Neuronal stem cell (in vitro differentiated cells): ENCODE measurements around the gene PTPRC.

ENCODE experiments used
- DNase-seq: peaks from one replicate; pipeline ENCODE4 v3.0.0-alpha.2; 2013; ENCODE audit warnings: low spot score
- H2AFZ ChIP-seq: one replicate; pipeline ENCODE4 v1.6.1; 2013; ENCODE audit warnings: mild to moderate bottlenecking, low read length, inconsistent platforms
- H2AK5ac ChIP-seq: 2 replicates; pipeline ENCODE4 v1.6.1; 2013; ENCODE audit warnings: low read depth, mild to moderate bottlenecking, inconsistent platforms, low read length, moderate library complexity, mixed read lengths
- H2BK120ac ChIP-seq: 2 replicates; pipeline ENCODE4 v1.6.1; 2013; ENCODE audit warnings: low read depth, mild to moderate bottlenecking, inconsistent platforms, low read length, moderate library complexity, mixed read lengths
- H2BK12ac ChIP-seq: one replicate; pipeline ENCODE4 v1.6.1; 2013; ENCODE audit warnings: low read length, inconsistent platforms
- H2BK15ac ChIP-seq: 2 replicates; pipeline ENCODE4 v1.6.1; 2013; ENCODE audit warnings: mild to moderate bottlenecking, low read length, inconsistent platforms, mixed read lengths
- H2BK5ac ChIP-seq: one replicate; pipeline ENCODE4 v1.6.1; 2013; ENCODE audit warnings: inconsistent platforms, mild to moderate bottlenecking, low read length, moderate library complexity
- H3K14ac ChIP-seq: one replicate; pipeline ENCODE4 v1.6.1; 2013; ENCODE audit warnings: low read length, inconsistent platforms
- H3K18ac ChIP-seq: 2 replicates; pipeline ENCODE4 v1.6.1; 2013; ENCODE audit warnings: low read length, inconsistent platforms
- H3K23ac ChIP-seq: 2 replicates; pipeline ENCODE4 v1.6.1; 2013; ENCODE audit warnings: low read depth, mild to moderate bottlenecking, mixed read lengths, low read length, inconsistent platforms; ENCODE audit not compliant: poor library complexity
- H3K27ac ChIP-seq: replicated peaks from 3 replicates; pipeline ENCODE4 v1.5.1; 2013; ENCODE audit warnings: low read length, inconsistent platforms
- H3K27me3 ChIP-seq, 3 experiments: 2 replicates each; pipeline ENCODE4 v1.6.1; 2013; ENCODE audit warnings: low read length in 3 of 3, mild to moderate bottlenecking in 2 of 3, inconsistent platforms in 1 of 3, low read depth in 1 of 3, mixed read lengths in 1 of 3, moderate library complexity in 1 of 3; ENCODE audit not compliant: control insufficient read depth in 3 of 3, insufficient read depth in 3 of 3
- H3K36me3 ChIP-seq, 2 donors: replicated peaks in 1 of 2; 2 replicates each; pipeline ENCODE4 v1.6.1; 2013; ENCODE audit warnings: low read length in 2 of 2; ENCODE audit not compliant: control insufficient read depth in 2 of 2, insufficient read depth in 2 of 2
- H3K4ac ChIP-seq: 2 replicates; pipeline ENCODE4 v1.6.1; 2013; ENCODE audit warnings: inconsistent platforms, mild to moderate bottlenecking, low read length, moderate library complexity
- H3K4me1 ChIP-seq, 2 donors: 1 replicate in 1 of 2; 2 replicates in 1 of 2; pipeline ENCODE4 v1.6.1; 2013; ENCODE audit warnings: low read length in 2 of 2, low read depth in 1 of 2; ENCODE audit not compliant: control insufficient read depth in 2 of 2, insufficient read depth in 1 of 2
- H3K4me2 ChIP-seq: one replicate; pipeline ENCODE4 v1.6.1; 2013; ENCODE audit warnings: mild to moderate bottlenecking, low read length, inconsistent platforms; ENCODE audit not compliant: insufficient read depth, poor library complexity, severe bottlenecking
- H3K4me3 ChIP-seq, 2 donors: 2 replicates each; pipeline ENCODE4 v1.5.1; 2013; ENCODE audit warnings: low read length in 2 of 2, mild to moderate bottlenecking in 2 of 2, inconsistent platforms in 1 of 2, moderate library complexity in 1 of 2
- H3K79me1 ChIP-seq: one replicate; pipeline ENCODE4 v1.6.1; 2013; ENCODE audit warnings: low read depth, mild to moderate bottlenecking, inconsistent platforms, low read length, moderate library complexity
- H3K9ac ChIP-seq: one replicate; pipeline ENCODE4 v1.6.1; 2013; ENCODE audit warnings: mild to moderate bottlenecking, low read depth, low read length, inconsistent platforms; ENCODE audit not compliant: poor library complexity
- H3K9me3 ChIP-seq, 2 donors: replicated peaks in 1 of 2; 2 replicates each; pipeline versions ENCODE3 to v1.6.1; 2013; ENCODE audit warnings: low read length in 2 of 2, mild to moderate bottlenecking in 2 of 2, inconsistent platforms in 1 of 2, low read depth in 1 of 2, mixed read lengths in 1 of 2, moderate library complexity in 1 of 2; ENCODE audit not compliant: control insufficient read depth in 2 of 2, insufficient read depth in 1 of 2
- H4K8ac ChIP-seq: one replicate; pipeline ENCODE4 v1.6.1; 2013; ENCODE audit warnings: low read depth, mild to moderate bottlenecking, inconsistent platforms, low read length, moderate library complexity
- H4K91ac ChIP-seq: one replicate; pipeline ENCODE4 v1.6.1; 2013; ENCODE audit warnings: low read length, low read depth, mild to moderate bottlenecking, inconsistent platforms; ENCODE audit not compliant: poor library complexity
- WGBS, 2 donors: extraction: QIAGEN DNeasy Blood & Tissue Kit; methylation state at CpG; one replicate each; pipeline ENCODE4 v1.1.7; 2013; ENCODE audit warnings: missing lambda C conversion rate in 2 of 2, mixed read lengths in 1 of 2; ENCODE audit not compliant: insufficient read length in 2 of 2, insufficient replicate concordance in 1 of 2; ENCODE audit errors: extremely low coverage in 2 of 2; 5-methylcytosine and 5-hydroxymethylcytosine counted together

The PTPRC gene

GRCh38 chr1:198711837-198712236 is 73.0 kb downstream of the PTPRC start:
- H3K9me3 ChIP-seq, result no peaks in the 10 kb centered on the region
- H4K8ac ChIP-seq, result no peak overlapping the region
- no peaks in the 10 kb centered on the region for H3K36me3 ChIP-seq
- no peak overlapping the region for H3K9ac ChIP-seq
- no peaks in the 10 kb centered on the region for H3K79me1 ChIP-seq
- no CpG with 5 or more reads among the region's 1 CpG for WGBS, 2 donors
- no peak overlapping the region for H2BK12ac ChIP-seq
- no peak overlapping the region for H3K4me3 ChIP-seq
- no peak overlapping the region for H2AK5ac ChIP-seq
- H2BK120ac ChIP-seq, result no peak overlapping the region
- no peak overlapping the region for H3K27ac ChIP-seq
- H3K4ac ChIP-seq, result no peak overlapping the region
- no peak overlapping the region for H2BK15ac ChIP-seq
- H4K91ac ChIP-seq, result no peak overlapping the region
- no peak overlapping the region for H3K23ac ChIP-seq
- no peak overlapping the region for H3K4me2 ChIP-seq
- DNase-seq, result no peak
- no peak overlapping the region for H2AFZ ChIP-seq
- no peaks in the 10 kb centered on the region for H3K27me3 ChIP-seq
- no peak overlapping the region for H3K18ac ChIP-seq
- no peaks in the 10 kb centered on the region for H3K4me1 ChIP-seq
- H3K14ac ChIP-seq, result no peak overlapping the region
- no peak overlapping the region for H2BK5ac ChIP-seq

GRCh38 chr1:198713081-198713480 is 74.2 kb downstream of the PTPRC start:
- no peak overlapping the region for H3K27ac ChIP-seq
- H2BK5ac ChIP-seq, result no peak overlapping the region
- no peak overlapping the region for H3K9ac ChIP-seq
- H2BK15ac ChIP-seq, result no peak overlapping the region
- no peak overlapping the region for H3K18ac ChIP-seq
- H3K4me1 ChIP-seq, result no peaks in the 10 kb centered on the region
- H3K27me3 ChIP-seq, result no peaks in the 10 kb centered on the region
- H3K14ac ChIP-seq, result no peak overlapping the region
- no peak overlapping the region for H3K4me3 ChIP-seq
- no peaks in the 10 kb centered on the region for H3K79me1 ChIP-seq
- peak overlapping the region; percentile 49 for H2AFZ ChIP-seq
- H3K9me3 ChIP-seq, result no peaks in the 10 kb centered on the region
- no peak for DNase-seq
- no peaks in the 10 kb centered on the region for H3K36me3 ChIP-seq
- no peak overlapping the region for H3K4ac ChIP-seq
- no peak overlapping the region for H4K91ac ChIP-seq
- no peak overlapping the region for H2BK12ac ChIP-seq
- H4K8ac ChIP-seq, result no peak overlapping the region
- H3K4me2 ChIP-seq, result no peak overlapping the region
- H2BK120ac ChIP-seq, result no peak overlapping the region
- H2AK5ac ChIP-seq, result no peak overlapping the region
- H3K23ac ChIP-seq, result no peak overlapping the region

- WGBS, 2 donors, result no CpG with 5 or more reads among the region's 5 CpGs
- Histone ChIP-seq H3K27ac (no peak overlapping the region), H3K79me1 (no peaks in the 10 kb centered on the region), H4K91ac (no peak overlapping the region), H3K4me2 (no peak overlapping the region), H3K27me3 (no peaks in the 10 kb centered on the region), H3K4me1 (no peaks in the 10 kb centered on the region), H2BK12ac (no peak overlapping the region), H2BK5ac (no peak overlapping the region), H3K9ac (no peak overlapping the region), H3K23ac (no peak overlapping the region), H3K9me3 (no peaks in the 10 kb centered on the region), H3K4ac (no peak overlapping the region), H3K36me3 (no peaks in the 10 kb centered on the region), H3K14ac (no peak overlapping the region), H4K8ac (no peak overlapping the region), H3K18ac (no peak overlapping the region), H2AFZ (peak overlapping the region; percentile 36), H3K4me3 (no peak overlapping the region), H2AK5ac (no peak overlapping the region), H2BK120ac (no peak overlapping the region), H2BK15ac (no peak overlapping the region)
- DNase-seq, result no peak
These were observed 75.4 kb downstream of the PTPRC start for GRCh38 chr1:198714271-198714670.

- no peak overlapping the region for H3K27ac ChIP-seq
- H2BK15ac ChIP-seq, result no peak overlapping the region
- H2AK5ac ChIP-seq, result no peak overlapping the region
- no peak overlapping the region for H2BK120ac ChIP-seq
- H3K9me3 ChIP-seq, result no peaks in the 10 kb centered on the region
- no peak overlapping the region for H3K14ac ChIP-seq
- H3K4me3 ChIP-seq, result no peak overlapping the region
- DNase-seq, result no peak
- no peak overlapping the region for H3K4me2 ChIP-seq
- H3K23ac ChIP-seq, result no peak overlapping the region
- WGBS, 2 donors, result no CpG with 5 or more reads among the region's 5 CpGs
- no peak overlapping the region for H2BK5ac ChIP-seq
- H3K36me3 ChIP-seq, result no peaks in the 10 kb centered on the region
- H3K79me1 ChIP-seq, result no peaks in the 10 kb centered on the region
- no peak overlapping the region for H3K9ac ChIP-seq
- H4K91ac ChIP-seq, result no peak overlapping the region
- H3K18ac ChIP-seq, result no peak overlapping the region
- no peaks in the 10 kb centered on the region for H3K4me1 ChIP-seq
- H3K4ac ChIP-seq, result no peak overlapping the region
- no peak overlapping the region for H2AFZ ChIP-seq
- no peak overlapping the region for H4K8ac ChIP-seq
- no peak overlapping the region for H2BK12ac ChIP-seq
- H3K27me3 ChIP-seq, result no peaks in the 10 kb centered on the region
These were observed 77.2 kb downstream of the PTPRC start for GRCh38 chr1:198716051-198716450.
